Measurements from ENCODE around the gene RTF1.
A peak's percentile ranks its signal among the peaks of the same experiment; 100 is the strongest.

The RTF1 gene

GRCh38 chr15:41482110-41482877 lies 65.4 kb downstream of the RTF1 start:
- no peak for DNase-seq
- intact Hi-C loops (cut with DNase I), result no loop called here

GRCh38 chr15:41483115-41483514 lies 66.2 kb downstream of the RTF1 start:
- DNase-seq, result no peak
- intact Hi-C loops (cut with DNase I), result no loop called here

- no peak for DNase-seq
- intact Hi-C loops (cut with DNase I), result no loop called here
Observed at GRCh38 chr15:41483519-41483918, 66.6 kb downstream of the RTF1 start.

GRCh38 chr15:41484937-41485625 lies 68.2 kb downstream of the RTF1 start:
- intact Hi-C loops (cut with DNase I), result no loop called here
- DNase-seq, result no peak

GRCh38 chr15:41486286-41486685 lies 69.4 kb downstream of the RTF1 start:
- DNase-seq, result no peak
- intact Hi-C loops (cut with DNase I), result no loop called here

GRCh38 chr15:41487381-41487780 lies 70.5 kb downstream of the RTF1 start:
- intact Hi-C loops (cut with DNase I), result no loop called here
- no peak for DNase-seq

- intact Hi-C loops (cut with DNase I), result no loop called here
- DNase-seq, result no peak
Observed at GRCh38 chr15:41487802-41488201, 70.9 kb downstream of the RTF1 start.

- DNase-seq, result no peak
- intact Hi-C loops (cut with DNase I), result no loop called here
Observed at GRCh38 chr15:41489641-41490040, 72.7 kb downstream of the RTF1 start.

GRCh38 chr15:41490355-41490754 lies 73.5 kb downstream of the RTF1 start:
- intact Hi-C loops (cut with DNase I), result no loop called here
- no peak for DNase-seq

GRCh38 chr15:41491889-41492288 lies 75.0 kb downstream of the RTF1 start:
- no peak for DNase-seq
- intact Hi-C loops (cut with DNase I), result no loop called here

- intact Hi-C loops (cut with DNase I), result no loop called here
- DNase-seq, result no peak
Observed at GRCh38 chr15:41492597-41493204, 75.8 kb downstream of the RTF1 start.

GRCh38 chr15:41493205-41493901 lies 76.5 kb downstream of the RTF1 start, which contains the start of gene ITPKA:
ITPKA (plus strand) TSS chr15:41493874; CDS start chr15:41493928, 54 bp downstream.
- intact Hi-C loops (cut with DNase I), result no loop called here
- DNase-seq, result peak in 41 of 42 donors; percentile 43 to 88 (median 69)

- intact Hi-C loops (cut with DNase I), result no loop called here
- DNase-seq, result no peak
Observed at GRCh38 chr15:41493902-41494189, 77.0 kb downstream of the RTF1 start.

- intact Hi-C loops (cut with DNase I), result no loop called here
- DNase-seq, result peak in 41 of 42 donors; percentile 23 to 87 (median 65)
Observed at GRCh38 chr15:41494190-41494921, 77.5 kb downstream of the RTF1 start.

- intact Hi-C loops (cut with DNase I), result no loop called here
Observed at GRCh38 chr15:41494922-41495735, 78.2 kb downstream of the RTF1 start.

GRCh38 chr15:41495736-41496599 lies 79.1 kb downstream of the RTF1 start:
- intact Hi-C loops (cut with DNase I), result no loop called here
- DNase-seq, result peak in 6 of 42 donors; percentile 34 to 47 (median 42)

More at GRCh38 chr15:41494922-41495735, 78.2 kb downstream of the RTF1 start:
- peak in 5 of 42 donors; percentile 18 to 51 (median 33) for DNase-seq

GRCh38 chr15:41498657-41499056 lies 81.8 kb downstream of the RTF1 start:
- no peak for DNase-seq
- intact Hi-C loops (cut with DNase I), result no loop called here
